Trophoblast cell (in vitro differentiated cells and primary cell): Measurements from ENCODE around the gene EDA2R.

Source experiments
- DNase-seq, 2 donors: peaks; one replicate each; pipeline ENCODE4 v3.0.0-alpha.2; 2016
- H2AFZ ChIP-seq: 2 replicates; pipeline ENCODE4 v1.6.1; 2013; ENCODE audit warnings: low read length, moderate library complexity, mild to moderate bottlenecking; ENCODE audit not compliant: insufficient read depth, poor library complexity
- H2AK5ac ChIP-seq: 2 replicates; pipeline ENCODE4 v1.6.1; 2013; ENCODE audit warnings: mild to moderate bottlenecking, low read length
- H2BK120ac ChIP-seq: 2 replicates; pipeline ENCODE4 v1.6.1; 2013; ENCODE audit warnings: low read length, mild to moderate bottlenecking, moderate library complexity; ENCODE audit not compliant: insufficient read depth, poor library complexity
- H2BK12ac ChIP-seq: 2 replicates; pipeline ENCODE4 v1.6.1; 2013; ENCODE audit warnings: mild to moderate bottlenecking, low read length, moderate library complexity
- H2BK5ac ChIP-seq: 2 replicates; pipeline ENCODE4 v1.6.1; 2013; ENCODE audit warnings: low read length, low read depth, moderate library complexity, mild to moderate bottlenecking; ENCODE audit not compliant: poor library complexity
- H3K14ac ChIP-seq: 2 replicates; pipeline ENCODE4 v1.6.1; 2013; ENCODE audit warnings: mild to moderate bottlenecking, low read length
- H3K18ac ChIP-seq: 2 replicates; pipeline ENCODE4 v1.6.1; 2013; ENCODE audit warnings: mild to moderate bottlenecking, low read length
- H3K23ac ChIP-seq: 2 replicates; pipeline ENCODE4 v1.6.1; 2013; ENCODE audit warnings: low read length
- H3K27ac ChIP-seq: 2 replicates; pipeline ENCODE4 v1.5.1; 2013; ENCODE audit warnings: low read depth, mild to moderate bottlenecking, inconsistent platforms, low read length, moderate library complexity
- H3K27me3 ChIP-seq: 2 replicates; pipeline ENCODE4 v1.6.1; 2013; ENCODE audit warnings: inconsistent platforms, mild to moderate bottlenecking, low read length, moderate library complexity; ENCODE audit not compliant: insufficient read depth
- H3K36me3 ChIP-seq, 2 experiments: 1 replicate in 1 of 2; 2 replicates in 1 of 2; pipeline ENCODE4 v1.6.1; 2013; ENCODE audit warnings: low read length in 2 of 2, mild to moderate bottlenecking in 2 of 2, moderate library complexity in 1 of 2; ENCODE audit not compliant: insufficient read depth in 2 of 2, control insufficient read depth in 1 of 2
- H3K4ac ChIP-seq: 2 replicates; pipeline ENCODE4 v1.6.1; 2013; ENCODE audit warnings: low read depth, mild to moderate bottlenecking, low read length, moderate library complexity
- H3K4me1 ChIP-seq, 2 experiments: 1 replicate in 1 of 2; 2 replicates in 1 of 2; pipeline ENCODE4 v1.6.1; 2013; ENCODE audit warnings: low read length in 2 of 2, mild to moderate bottlenecking in 2 of 2, moderate library complexity in 1 of 2; ENCODE audit not compliant: insufficient read depth in 2 of 2, control insufficient read depth in 1 of 2
- H3K4me2 ChIP-seq: 2 replicates; pipeline ENCODE4 v1.6.1; 2013; ENCODE audit warnings: inconsistent platforms, mild to moderate bottlenecking, low read length, moderate library complexity
- H3K4me3 ChIP-seq: 2 replicates; pipeline ENCODE4 v1.5.1; 2013; ENCODE audit warnings: mild to moderate bottlenecking, low read depth, low read length, inconsistent platforms
- H3K79me1 ChIP-seq: one replicate; pipeline ENCODE4 v1.6.1; 2013; ENCODE audit warnings: low read length
- H3K79me2 ChIP-seq: 2 replicates; pipeline ENCODE4 v1.6.1; 2013; ENCODE audit warnings: low read length, mild to moderate bottlenecking; ENCODE audit not compliant: control insufficient read depth, insufficient read depth, poor library complexity
- H3K9ac ChIP-seq: 2 replicates; pipeline ENCODE4 v1.6.1; 2013; ENCODE audit warnings: mild to moderate bottlenecking, low read length
- H3K9me3 ChIP-seq: 2 replicates; pipeline ENCODE4 v1.6.1; 2013; ENCODE audit warnings: low read depth, mild to moderate bottlenecking, control low read depth, inconsistent platforms, low read length; ENCODE audit not compliant: insufficient read depth
- H4K12ac ChIP-seq: 2 replicates; pipeline ENCODE4 v1.6.1; 2013; ENCODE audit warnings: low read depth, mild to moderate bottlenecking, low read length, moderate library complexity
- H4K8ac ChIP-seq: 2 replicates; pipeline ENCODE4 v1.6.1; 2013; ENCODE audit warnings: low read depth, mild to moderate bottlenecking, low read length, moderate library complexity
- H4K91ac ChIP-seq: one replicate; pipeline ENCODE4 v1.6.1; 2013; ENCODE audit warnings: low read depth, mild to moderate bottlenecking, low read length, moderate library complexity
- WGBS: extraction: QIAGEN DNeasy Blood & Tissue Kit; methylation state at CpG from one replicate; pipeline ENCODE4 v1.1.7; 2013; ENCODE audit warnings: missing lambda C conversion rate; ENCODE audit not compliant: insufficient read length, insufficient coverage; ENCODE audit errors: extremely low coverage; 5-methylcytosine and 5-hydroxymethylcytosine counted together

Gene EDA2R

GRCh38 chrX:66676990-66677389, 38.1 kb upstream of the EDA2R start:
- Histone ChIP-seq H2BK120ac (no peak overlapping the region), H3K9me3 (no peaks in the 10 kb centered on the region), H3K27me3 (no peaks in the 10 kb centered on the region), H3K14ac (no peak overlapping the region), H3K9ac (no peak overlapping the region), H2AK5ac (no peak overlapping the region), H3K79me2 (no peaks in the 10 kb centered on the region), H4K91ac (no peak overlapping the region), H3K4me2 (no peak overlapping the region), H3K4ac (no peak overlapping the region), H3K79me1 (no peaks in the 10 kb centered on the region), H3K4me3 (no peak overlapping the region), H4K8ac (no peak overlapping the region), H3K23ac (no peak overlapping the region), H3K36me3 (no peaks in the 10 kb centered on the region), H4K12ac (no peak overlapping the region), H3K4me1 (no peaks in the 10 kb centered on the region), H2AFZ (no peak overlapping the region), H3K27ac (no peak overlapping the region), H3K18ac (no peak overlapping the region), H2BK5ac (no peak overlapping the region), H2BK12ac (no peak overlapping the region)
- DNase-seq = no peak
- no CpG with 5 or more reads among the region's 2 CpGs for WGBS

DNA sequence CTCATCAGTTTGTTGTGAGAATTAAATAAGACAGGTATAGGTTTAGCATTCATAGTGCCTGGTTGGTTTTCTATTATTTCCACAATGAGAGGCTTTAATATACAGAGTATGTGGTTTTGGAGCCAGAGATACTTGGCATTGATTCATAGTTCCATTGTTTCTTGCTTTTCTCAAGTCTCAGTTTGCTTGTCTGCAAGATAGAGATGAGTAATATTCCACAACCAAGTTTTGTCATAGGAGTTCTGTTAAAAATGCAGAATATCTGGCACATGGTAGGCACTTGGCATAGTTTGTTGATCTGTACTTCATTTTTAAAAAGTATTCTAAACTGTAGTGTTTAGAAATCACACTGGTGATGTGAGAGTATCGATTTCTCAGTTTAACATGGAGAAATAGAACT, 37.5 kb upstream of the EDA2R start:
- H3K4me1 ChIP-seq = no peaks in the 10 kb centered on the region
- H2AFZ ChIP-seq = no peak overlapping the region
- no peaks in the 10 kb centered on the region for H3K9me3 ChIP-seq
- no peak overlapping the region for H3K4me2 ChIP-seq
- H4K8ac ChIP-seq = no peak overlapping the region
- no peak overlapping the region for H2AK5ac ChIP-seq
- H3K9ac ChIP-seq = no peak overlapping the region
- no peak overlapping the region for H3K23ac ChIP-seq
- no peak overlapping the region for H2BK120ac ChIP-seq
- H3K79me1 ChIP-seq = no peaks in the 10 kb centered on the region
- H4K12ac ChIP-seq = no peak overlapping the region
- no peak overlapping the region for H3K14ac ChIP-seq
- H3K79me2 ChIP-seq = no peaks in the 10 kb centered on the region
- no peak overlapping the region for H3K4ac ChIP-seq
- no peak overlapping the region for H4K91ac ChIP-seq
- no peaks in the 10 kb centered on the region for H3K36me3 ChIP-seq
- DNase-seq = no peak
- no peak overlapping the region for H3K18ac ChIP-seq
- no peak overlapping the region for H2BK12ac ChIP-seq
- no peak overlapping the region for H3K27ac ChIP-seq
- WGBS = no CpG with 5 or more reads among the region's 1 CpG
- H3K27me3 ChIP-seq = no peaks in the 10 kb centered on the region
- H3K4me3 ChIP-seq = no peak overlapping the region
- H2BK5ac ChIP-seq = no peak overlapping the region

- no peak overlapping the region for H4K91ac ChIP-seq
- no peaks in the 10 kb centered on the region for H3K4me1 ChIP-seq
- H3K79me2 ChIP-seq = no peaks in the 10 kb centered on the region
- H3K9me3 ChIP-seq = no peaks in the 10 kb centered on the region
- no peak overlapping the region for H2AK5ac ChIP-seq
- no peak for DNase-seq
- H3K36me3 ChIP-seq = no peaks in the 10 kb centered on the region
- no peak overlapping the region for H3K4me3 ChIP-seq
- H3K18ac ChIP-seq = no peak overlapping the region
- no peak overlapping the region for H3K27ac ChIP-seq
- no peaks in the 10 kb centered on the region for H3K79me1 ChIP-seq
- no peak overlapping the region for H2BK12ac ChIP-seq
- H3K27me3 ChIP-seq = no peaks in the 10 kb centered on the region
- H2BK120ac ChIP-seq = no peak overlapping the region
- WGBS = no CpG with 5 or more reads among the region's 1 CpG
- no peak overlapping the region for H4K8ac ChIP-seq
- H3K4ac ChIP-seq = no peak overlapping the region
- H3K14ac ChIP-seq = no peak overlapping the region
- no peak overlapping the region for H3K9ac ChIP-seq
- H3K23ac ChIP-seq = no peak overlapping the region
- H3K4me2 ChIP-seq = no peak overlapping the region
- no peak overlapping the region for H2BK5ac ChIP-seq
- no peak overlapping the region for H2AFZ ChIP-seq
- H4K12ac ChIP-seq = no peak overlapping the region
These were observed 36.7 kb upstream of the EDA2R start for GRCh38 chrX:66675541-66675940.

- Histone ChIP-seq H3K27me3 (no peaks in the 10 kb centered on the region), H2BK120ac (no peak overlapping the region), H3K9ac (no peak overlapping the region), H3K4me2 (no peak overlapping the region), H3K4me1 (no peaks in the 10 kb centered on the region), H3K4ac (no peak overlapping the region), H2AK5ac (no peak overlapping the region), H3K4me3 (no peak overlapping the region), H3K79me1 (no peaks in the 10 kb centered on the region), H3K27ac (no peak overlapping the region), H3K9me3 (no peaks in the 10 kb centered on the region), H2BK12ac (no peak overlapping the region), H2AFZ (no peak overlapping the region), H3K23ac (no peak overlapping the region), H3K36me3 (no peaks in the 10 kb centered on the region), H3K14ac (no peak overlapping the region), H2BK5ac (no peak overlapping the region), H4K8ac (no peak overlapping the region), H4K91ac (no peak overlapping the region), H3K79me2 (no peaks in the 10 kb centered on the region), H4K12ac (no peak overlapping the region), H3K18ac (no peak overlapping the region)
- DNase-seq = no peak
- WGBS = no CpG with 5 or more reads among the region's 2 CpGs
These were observed 35.6 kb upstream of the EDA2R start for GRCh38 chrX:66674506-66674905.
